GM12892 (cell line): ENCODE measurements around the gene RAB10.

ENCODE experiments used
- POLR2A ChIP-seq: IDR thresholded peaks from 2 replicates; pipeline ENCODE4 v1.6.1; 2011; ENCODE audit warnings: low read depth, low read length, control low read depth
- POLR2AphosphoS5 ChIP-seq: IDR thresholded peaks from 2 replicates; pipeline ENCODE4 v1.6.1; 2011; ENCODE audit warnings: low read depth, low read length, control low read depth
- TAF1 ChIP-seq: IDR thresholded peaks from 2 replicates; pipeline ENCODE4 v1.6.1; 2011; ENCODE audit warnings: low read depth, mild to moderate bottlenecking, control low read depth, low read length, borderline replicate concordance

DNA sequence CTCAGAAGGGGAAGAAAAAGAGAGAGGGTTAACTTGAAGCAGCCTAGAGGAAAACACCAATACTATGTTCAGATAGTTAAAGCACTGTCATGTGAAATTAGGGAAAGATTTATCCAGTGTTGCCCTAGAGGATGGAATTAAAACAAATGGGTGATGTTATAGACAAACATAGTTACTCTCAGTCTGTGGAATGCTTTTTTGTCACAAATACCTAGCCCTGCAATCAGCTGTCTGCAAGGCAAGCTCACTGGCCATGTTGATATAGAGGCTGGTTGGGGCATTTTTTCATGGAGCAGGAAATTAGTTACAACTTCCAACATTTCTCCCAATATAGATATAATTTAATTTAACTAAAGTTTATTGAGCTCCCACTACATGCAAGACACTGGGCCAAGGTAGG is 8.4 kb upstream of the RAB10 start:
- TF ChIP-seq POLR2AphosphoS5, result no peak
- no peak for TF ChIP-seq POLR2A
- no peak for TF ChIP-seq TAF1
